COLO668 (cell line): ENCODE measurements around the gene SDC3.

ENCODE experiments used
- DNase-seq: peaks from one replicate; lab custom pipeline; 2025; ENCODE audit not compliant: unreplicated experiment; lab: John Stamatoyannopoulos, UW

Gene SDC3

DNA sequence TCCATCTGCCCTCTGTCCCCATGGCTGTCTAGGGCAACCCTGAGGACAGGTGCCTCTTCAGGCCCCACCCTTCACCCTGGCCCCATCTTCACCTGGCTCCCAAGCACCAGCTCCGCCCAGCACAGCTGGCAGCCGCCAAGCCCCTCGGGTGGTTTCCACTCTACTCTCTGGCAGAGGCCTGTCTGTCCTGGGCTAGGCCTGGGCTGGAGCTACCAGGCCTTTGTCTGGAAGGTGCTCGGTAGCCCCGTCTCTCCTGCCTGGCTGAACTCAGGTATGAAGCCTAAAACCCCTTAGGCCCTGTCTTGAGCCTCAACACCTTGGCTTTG lies 17.4 kb downstream of the SDC3 start:
- no peak for DNase-seq

GRCh38 chr1:30890502-30891226 lies 17.9 kb downstream of the SDC3 start:
- DNase-seq = no peak

GRCh38 chr1:30889511-30889910 lies 19.0 kb downstream of the SDC3 start:
- DNase-seq = no peak

- DNase-seq = no peak
Measured at GRCh38 chr1:30888975-30889374, 19.6 kb downstream of the SDC3 start.

DNA sequence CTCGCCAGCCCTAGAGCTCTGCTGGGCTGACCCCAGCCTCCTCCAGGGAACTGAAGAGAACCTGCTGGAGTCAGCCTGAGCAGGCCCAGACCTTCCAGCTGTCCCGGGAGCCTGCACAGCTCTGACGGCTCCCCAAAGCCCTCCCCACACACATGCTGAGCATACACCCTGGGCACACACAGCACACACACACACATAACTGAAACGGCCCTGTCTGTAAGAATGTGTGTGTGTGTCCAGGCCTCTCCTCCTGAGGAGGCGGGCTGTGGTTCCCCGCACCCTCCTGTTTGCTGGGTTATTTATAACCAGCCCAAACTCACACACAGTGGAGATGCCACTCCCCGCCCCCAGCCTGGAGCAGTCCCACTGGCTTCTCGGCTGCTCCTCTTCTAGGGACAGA lies 20.2 kb downstream of the SDC3 start:
- no peak for DNase-seq

- DNase-seq = no peak
Measured at GRCh38 chr1:30887485-30888315, 20.9 kb downstream of the SDC3 start.

GRCh38 chr1:30886710-30887428 lies 21.7 kb downstream of the SDC3 start:
- DNase-seq = peak; percentile 84

DNA sequence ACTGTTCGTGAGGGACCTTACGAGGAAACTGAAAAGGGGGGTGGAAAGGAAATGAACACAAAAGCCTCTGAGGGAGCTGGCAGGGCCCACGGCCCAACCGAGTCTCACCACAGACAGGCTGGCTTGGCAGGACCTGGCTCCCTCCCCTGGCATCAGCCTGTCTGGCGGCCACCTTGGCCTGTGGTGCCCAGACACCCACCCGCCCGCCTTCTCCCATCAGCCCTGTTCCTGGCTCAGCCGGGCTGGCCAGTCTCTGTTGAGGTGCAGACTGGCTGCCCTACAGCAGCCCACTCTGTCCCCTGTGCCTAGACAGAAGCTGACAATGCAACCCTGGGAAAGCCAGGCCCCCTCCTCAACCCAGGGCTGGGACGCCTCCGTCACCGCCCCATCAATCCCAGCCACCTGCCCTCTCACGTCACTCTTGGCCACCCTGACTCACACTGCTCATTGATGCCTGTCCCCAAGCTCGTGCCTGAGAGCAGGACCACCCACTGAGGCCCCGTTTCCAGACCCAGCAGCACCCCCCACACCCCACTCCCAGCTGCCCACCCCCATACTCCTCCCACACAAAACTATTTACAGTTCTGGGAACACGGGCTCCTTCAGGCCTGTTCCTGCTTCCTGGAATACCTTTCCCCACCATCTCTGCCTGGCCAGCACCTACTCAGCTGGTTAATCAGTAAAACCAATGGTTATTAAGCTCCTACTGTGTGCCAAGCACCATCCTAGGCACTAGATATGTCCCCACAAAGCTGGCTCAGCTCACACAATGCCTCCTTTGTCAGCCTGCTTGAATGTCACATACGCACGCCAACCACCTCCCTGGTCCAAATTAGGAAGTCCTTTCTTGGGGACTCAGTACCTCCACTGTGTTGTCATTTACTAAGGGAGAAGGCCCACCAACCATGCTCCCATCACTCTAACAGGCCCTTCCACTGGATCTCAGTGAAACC lies 22.7 kb downstream of the SDC3 start:
- no peak for DNase-seq

DNA sequence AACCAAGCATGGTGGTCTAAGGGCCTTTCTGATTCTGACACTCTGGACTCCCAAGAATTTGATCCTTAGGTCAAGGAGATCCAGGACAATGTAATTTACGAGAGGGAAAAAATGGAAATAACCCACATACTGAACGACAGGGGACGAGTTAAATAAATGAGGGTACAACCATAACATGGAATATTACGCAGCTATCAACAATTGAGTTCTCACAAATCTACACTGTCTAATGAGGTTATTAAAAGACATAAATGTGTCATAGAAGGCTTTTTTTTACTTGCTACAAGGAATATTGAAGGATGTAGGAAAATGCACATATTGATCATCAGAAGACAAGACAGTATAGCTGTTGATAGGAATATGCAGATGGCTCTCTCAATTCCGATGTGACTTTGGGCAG lies 23.8 kb downstream of the SDC3 start:
- no peak for DNase-seq

- DNase-seq = no peak
Measured at GRCh38 chr1:30883389-30884172, 25.0 kb downstream of the SDC3 start.

DNA sequence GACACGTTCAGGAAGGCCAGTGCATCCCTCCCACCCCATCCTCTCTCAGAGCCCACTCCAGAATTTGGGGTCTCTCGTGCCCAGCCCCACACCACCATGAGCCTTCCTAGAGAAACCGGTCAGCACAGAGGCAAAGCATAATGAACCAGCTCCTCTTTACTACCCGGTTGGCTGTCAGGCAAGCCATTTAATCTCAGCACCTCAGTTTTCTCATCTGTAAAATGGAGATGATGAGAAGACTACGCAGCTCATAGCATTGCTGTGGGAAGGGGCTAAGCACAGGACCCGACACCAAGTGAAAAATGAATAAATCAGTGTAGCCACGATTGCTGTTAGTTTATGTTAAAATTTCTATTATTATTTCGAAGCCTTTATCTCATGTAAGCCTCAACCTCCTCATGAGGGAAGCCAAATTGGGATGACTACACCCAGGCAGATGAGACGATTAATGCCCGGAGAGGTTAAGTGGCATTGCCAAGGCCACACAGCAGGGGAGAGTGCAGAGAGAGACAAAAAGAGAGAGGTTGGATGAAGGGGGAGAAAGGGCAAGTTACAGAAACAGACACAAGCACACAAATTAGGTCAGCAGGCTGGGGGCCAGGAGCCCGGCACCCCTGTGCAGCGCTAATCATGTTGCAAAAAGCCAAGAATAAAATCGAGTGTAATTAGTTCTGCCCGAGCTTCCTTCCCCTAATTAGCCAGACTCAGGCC lies 25.7 kb downstream of the SDC3 start:
- DNase-seq = no peak

DNA sequence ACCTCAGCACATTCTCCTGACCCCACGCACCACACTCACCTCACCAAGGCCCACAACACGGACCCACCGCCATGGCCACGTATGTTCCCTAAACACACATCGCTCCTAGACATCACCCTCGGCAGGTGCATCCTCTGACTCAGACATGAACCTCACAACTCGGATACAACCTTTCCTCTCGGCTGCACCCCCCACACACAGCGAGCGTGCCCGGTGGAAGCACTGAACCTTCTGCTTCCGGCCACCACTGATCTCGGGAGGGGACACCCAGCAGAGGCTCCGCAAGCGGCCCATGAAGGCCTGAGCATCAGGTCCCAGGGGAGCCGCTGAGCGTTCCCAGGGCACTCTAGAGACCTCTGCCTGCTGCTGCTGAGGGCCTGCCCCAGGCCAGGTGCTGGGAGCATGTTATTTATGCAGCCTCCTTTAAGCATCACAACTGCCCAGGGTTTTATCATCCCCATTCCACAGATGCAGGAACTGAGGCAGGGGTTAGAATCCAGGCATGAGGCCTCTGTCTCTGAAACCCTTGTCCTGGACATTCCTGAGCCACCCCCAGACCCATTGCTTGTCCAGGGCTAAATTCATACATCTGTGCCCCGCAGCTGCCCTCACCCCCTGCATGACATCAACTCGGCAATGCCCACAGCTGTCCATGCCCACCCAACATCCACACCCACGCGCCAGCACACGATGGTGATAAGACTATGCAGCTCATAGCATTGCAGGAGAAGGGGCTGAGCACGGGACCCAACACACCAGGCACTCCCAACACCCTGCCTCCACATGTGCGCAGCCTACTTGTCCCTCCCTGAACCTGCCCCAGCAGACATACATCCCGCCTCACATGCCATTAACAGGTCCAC lies 27.0 kb downstream of the SDC3 start:
- peak; percentile 68 for DNase-seq

DNA sequence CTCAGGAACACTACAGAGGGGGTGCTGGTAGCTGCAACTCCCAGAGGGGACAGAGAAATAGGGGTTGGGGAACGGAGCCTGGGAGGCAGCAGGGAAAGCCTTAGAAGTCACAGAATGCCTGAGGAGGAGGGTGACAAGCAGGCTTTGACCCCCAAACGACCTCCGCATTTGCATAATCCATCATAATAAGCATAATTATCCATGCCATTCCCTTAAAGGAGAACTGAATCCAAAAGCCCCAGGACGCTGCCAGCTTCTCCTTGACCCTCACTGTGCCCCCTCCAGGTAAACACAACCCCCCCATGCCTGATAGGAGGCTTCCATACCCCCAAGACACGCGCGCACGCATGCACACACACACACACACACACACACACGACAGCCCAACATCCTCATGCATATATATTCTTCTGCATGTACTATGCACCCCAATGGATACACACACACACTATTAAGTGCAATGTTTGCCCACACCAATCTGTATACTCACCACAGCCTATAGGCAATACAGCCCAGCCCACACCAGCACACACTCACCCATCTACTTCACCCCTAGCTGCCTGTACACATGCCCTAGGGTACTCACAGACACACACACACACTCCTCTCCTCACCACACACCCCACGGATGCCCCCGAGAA lies 27.8 kb downstream of the SDC3 start:
- DNase-seq = no peak

DNA sequence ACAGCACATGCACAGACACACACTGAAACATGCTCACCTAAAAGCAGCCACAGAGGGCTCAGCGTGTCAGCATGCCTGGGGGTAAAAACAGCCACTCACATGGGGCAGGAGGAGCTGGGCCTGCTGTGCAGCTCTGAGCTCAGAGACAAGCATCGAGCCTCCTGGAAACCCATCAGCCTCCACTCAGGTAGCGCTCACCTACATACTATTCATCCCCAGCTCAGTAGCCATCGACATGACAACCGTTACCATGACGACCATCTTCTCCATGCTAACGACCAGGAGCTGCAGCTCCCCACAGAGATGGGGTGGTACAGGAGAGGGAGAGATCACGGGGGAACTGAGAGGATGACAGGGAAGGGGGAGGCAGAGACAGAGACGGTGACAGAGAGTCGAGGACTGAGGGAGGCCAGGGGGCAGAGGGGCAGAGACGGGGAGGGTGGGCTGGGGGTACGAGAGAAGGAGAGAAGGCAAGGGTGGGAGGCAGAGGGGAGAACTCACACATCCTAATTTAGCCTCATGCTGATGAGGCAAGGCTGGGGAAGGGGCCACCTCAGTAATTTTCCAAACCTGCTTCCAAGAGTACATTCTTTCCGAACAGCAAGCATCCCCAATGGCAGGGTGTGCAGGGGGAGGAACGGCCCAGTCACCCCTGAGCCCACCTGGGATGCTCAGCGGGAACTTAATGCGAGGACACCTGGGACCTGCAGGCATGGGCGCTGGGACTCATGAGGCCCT lies 28.4 kb downstream of the SDC3 start:
- peak; percentile 58 for DNase-seq

GRCh38 chr1:30879126-30879786 lies 29.3 kb downstream of the SDC3 start:
- DNase-seq = peak; percentile 21

DNA sequence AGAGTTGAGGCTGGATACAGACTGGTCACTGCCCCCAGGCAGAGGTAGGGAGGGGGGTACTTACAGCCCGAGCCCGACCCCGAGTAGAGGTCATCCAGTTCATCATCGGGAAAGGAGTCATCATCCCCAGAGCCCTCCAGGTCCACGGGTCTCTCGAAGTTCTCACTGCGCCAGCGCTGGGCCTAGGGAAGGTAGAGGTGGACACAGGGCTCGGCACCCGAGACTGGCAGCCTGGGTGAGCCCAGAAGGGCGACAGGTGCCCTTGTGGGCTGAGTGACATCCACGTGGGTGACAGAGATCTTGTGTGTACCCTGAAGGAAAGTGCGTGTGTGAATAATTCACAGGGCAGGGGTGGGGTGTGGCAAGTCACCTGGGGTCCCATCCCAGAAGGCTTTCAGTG lies 30.0 kb downstream of the SDC3 start:
- no peak for DNase-seq

GRCh38 chr1:30878016-30878415 lies 30.5 kb downstream of the SDC3 start:
- DNase-seq = no peak
